GM10248 (cell line): Measurements from ENCODE around the gene GJC3.

Experiments used
- CTCF ChIA-PET: fragments of 300-600 bp; sonication (Branson Sonifier 250); formaldehyde crosslinking; extraction: SDS; loops from one replicate; lab custom pipeline; 2021; ENCODE audit warnings: antibody characterized with exemption; lab: Yijun Ruan, JAX
- POLR2A ChIA-PET: fragments of 350-650 bp; sonication (Branson Sonifier 250); formaldehyde crosslinking; extraction: SDS; loops from one replicate; lab custom pipeline; 2020; ENCODE audit warnings: antibody characterized with exemption; lab: Yijun Ruan, JAX
- DNase-seq: peaks from one replicate; pipeline ENCODE4 v3.0.0; 2012; ENCODE audit errors: extremely low spot score
- CTCF ChIP-seq: IDR thresholded peaks from 2 replicates; pipeline ENCODE4 v1.5.1; 2012; ENCODE audit warnings: mild to moderate bottlenecking, low read depth; ENCODE audit errors: extremely low read depth, missing control alignments, control extremely low read depth

GJC3 gene

GRCh38 chr7:99919814-99920112 is 9.7 kb downstream of the GJC3 start:
- CTCF ChIA-PET = interaction anchor here (1.2 to 5.2 kb wide), 11 partner anchors 9 to 212 kb away, joined by 3 to 26 read pairs (median 5); partner anchors contain the start of genes GJC3 and ZKSCAN1
- TF ChIP-seq CTCF = no peak
- no peak for DNase-seq

GRCh38 chr7:99918959-99919813 is 10.2 kb downstream of the GJC3 start, which contains the start of gene TRIM4:
Gene TRIM4, minus strand, starts transcription at chr7:99919530. Its CDS starts 129 bp downstream, at chr7:99919401.
- POLR2A ChIA-PET = interaction anchor here (0.5 to 1.3 kb wide), 3 partner anchors 67 to 510 kb away, joined by 3 to 4 read pairs (median 3); partner anchors contain the start of genes ZCWPW1 and ZKSCAN1

More at GRCh38 chr7:99919814-99920112, 9.7 kb downstream of the GJC3 start:
- POLR2A ChIA-PET = interaction anchor here (0.5 to 1.3 kb wide), 3 partner anchors 67 to 509 kb away, joined by 3 to 4 read pairs (median 3); partner anchors contain the start of genes ZCWPW1 and ZKSCAN1

GRCh38 chr7:99910976-99911375 is 18.4 kb downstream of the GJC3 start:
- ChIA-PET CTCF (interaction anchor here (1.7 to 4.6 kb wide), 2 partner anchors 10 to 80 kb away, joined by 4 to 58 read pairs; no protein-coding TSS in a partner anchor), POLR2A (no interaction called here)
- no peak for TF ChIP-seq CTCF
- no peak for DNase-seq

More at GRCh38 chr7:99918959-99919813, 10.2 kb downstream of the GJC3 start, which contains the start of gene TRIM4:
- CTCF ChIA-PET = interaction anchor here (0.8 to 5.2 kb wide), 16 partner anchors 10 to 213 kb away, joined by 3 to 26 read pairs (median 6); partner anchors contain the start of genes GJC3 and ZKSCAN1
- peak; percentile 95 for DNase-seq
- TF ChIP-seq CTCF = peak; percentile 27

GRCh38 chr7:99901581-99901980 is 27.8 kb downstream of the GJC3 start:
- DNase-seq = no peak
- ChIA-PET POLR2A (no interaction called here), CTCF (no interaction called here)
- no peak for TF ChIP-seq CTCF

GRCh38 chr7:99899830-99900519 is 29.4 kb downstream of the GJC3 start:
- POLR2A ChIA-PET = no interaction called here
- TF ChIP-seq CTCF = no peak
- no peak for DNase-seq
- CTCF ChIA-PET = no interaction called here

- POLR2A ChIA-PET = no interaction called here
- no peak for TF ChIP-seq CTCF
- DNase-seq = no peak
- CTCF ChIA-PET = no interaction called here
These were observed 30.6 kb downstream of the GJC3 start for GRCh38 chr7:99898836-99899235.
